Right renal cortex interstitium (tissue), 3 donors: ENCODE results near the gene GCGR. TPM values are rescaled to one million over a fixed set of nuclear protein-coding genes. Genes with fewer than 3 reads are reported as not detected.
A peak's percentile ranks its signal among the peaks of the same experiment; 100 is the strongest.
"Not testable (repeated sequence)": the region's sequence is repeated elsewhere in the genome, so short reads cannot be mapped to it uniquely, and the experiment has no call there.

ENCODE experiments used
- DNase-seq, 3 donors: peaks; one replicate each; pipeline ENCODE4 v3.0.0-alpha.2; 2013; ENCODE audit warnings: low read depth in 3 of 3, low spot score in 2 of 3
- polyA plus RNA-seq, 3 donors: library from polyadenylated mRNA; unstranded; fragments of 120-200 nt; gene quantifications; one replicate each; pipeline ENCODE4 v1.2.1, GENCODE V29; 2013; ENCODE audit not compliant: insufficient read length in 3 of 3

The GCGR gene
- polyA plus RNA-seq, 3 donors = 5.7 to 8.3 (median 7.6) TPM

DNA sequence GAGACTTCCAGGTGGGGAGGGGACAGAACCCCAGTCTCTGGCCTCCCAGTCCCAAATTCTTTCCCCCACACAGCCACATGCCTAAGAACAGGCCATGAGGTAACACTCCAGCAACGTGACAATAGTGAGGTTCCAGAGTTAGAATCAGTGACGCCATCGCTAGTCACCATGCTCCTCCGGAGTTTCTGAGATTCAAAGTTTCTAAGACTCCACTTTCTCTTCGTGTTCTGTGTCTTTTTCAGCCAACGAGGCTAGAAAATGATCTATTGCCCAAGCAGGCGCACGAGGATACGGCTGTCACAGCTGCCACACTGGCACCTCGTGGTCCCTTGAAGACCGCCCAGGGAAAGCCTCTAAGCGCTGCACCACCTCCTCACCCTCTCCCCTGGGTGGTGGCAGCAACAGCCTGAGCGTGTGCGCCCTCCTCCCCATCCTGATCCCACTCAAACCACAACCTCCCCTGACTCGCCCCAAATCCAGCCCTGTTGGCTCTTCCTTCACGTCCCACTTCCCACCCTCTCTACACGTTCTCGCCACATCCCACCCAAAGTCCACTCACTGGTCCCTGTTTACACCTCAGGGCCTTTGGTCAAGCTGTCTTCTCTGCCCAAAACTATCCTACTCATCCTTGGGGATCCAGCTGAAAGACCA is 28.1 kb downstream of the GCGR start:
- DNase-seq = no peak

DNA sequence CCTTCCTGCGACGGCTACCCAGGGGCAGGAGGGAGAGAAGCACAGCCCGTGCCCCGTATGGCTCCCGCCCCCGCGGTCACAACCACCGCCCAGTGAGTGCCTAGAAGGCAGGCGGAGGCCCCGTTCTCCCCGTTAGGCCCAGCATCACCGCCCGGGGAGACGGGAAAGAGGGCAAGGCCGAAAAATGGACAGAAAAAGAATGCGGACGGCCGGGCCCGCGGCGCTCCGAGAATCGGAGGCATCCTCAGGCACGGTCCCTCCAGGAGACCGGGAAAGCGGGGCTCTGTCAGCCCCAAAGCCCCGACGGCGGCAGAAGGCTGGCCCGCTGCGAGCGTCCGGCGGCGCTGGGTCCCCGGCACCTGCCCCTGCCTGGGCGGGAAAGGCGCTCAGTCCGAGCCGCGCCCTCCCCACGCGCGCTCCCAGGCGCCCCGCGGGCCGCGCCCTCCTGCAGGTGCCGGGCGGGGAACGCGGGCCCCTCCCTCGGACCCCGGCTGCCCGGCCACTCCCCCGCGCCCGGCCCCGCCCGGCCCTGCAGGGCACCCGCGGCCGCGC is 28.7 kb downstream of the GCGR start:
- DNase-seq = no peak

DNA sequence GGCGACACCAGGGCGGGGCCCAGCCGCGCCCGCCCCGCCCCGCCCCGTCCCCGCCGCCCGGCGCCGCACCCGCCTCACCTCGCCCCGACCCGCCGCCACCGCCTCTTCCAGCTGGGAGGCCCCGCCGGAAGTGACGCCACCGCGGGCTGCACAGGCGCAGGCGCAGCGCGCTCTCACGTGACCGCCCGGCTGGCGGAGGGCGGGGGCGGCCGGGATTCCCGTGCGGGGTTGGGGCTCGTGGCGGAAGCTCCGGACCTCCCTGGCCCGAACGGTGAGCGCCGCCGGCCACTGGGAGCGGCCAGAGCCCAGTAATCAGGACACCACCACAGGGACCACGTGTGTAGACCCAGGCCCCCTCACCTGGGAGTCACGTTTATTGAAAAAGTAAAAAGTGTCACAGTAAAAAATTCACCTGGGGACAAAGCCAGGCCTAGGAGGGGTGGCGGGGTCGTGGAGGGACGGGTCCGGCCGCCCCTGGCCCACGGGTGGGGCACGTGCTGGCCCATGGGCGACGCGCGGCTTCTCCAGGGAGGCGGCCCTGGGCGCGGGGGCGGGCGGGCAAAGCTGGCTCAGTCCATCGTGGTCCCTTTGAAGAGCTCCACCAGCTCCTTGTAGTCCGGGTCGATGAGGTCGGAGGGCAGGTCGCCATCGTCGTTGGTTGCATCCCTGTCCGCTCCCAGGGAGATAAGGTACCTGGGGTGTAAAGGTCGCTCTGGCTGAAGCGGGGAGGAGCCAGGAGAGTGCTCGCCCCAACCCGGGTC is 29.4 kb downstream of the GCGR start, which contains the start of gene MCRIP1:
TSS of gene MCRIP1 (minus strand) at position 132 of the 761 bp plus-strand sequence. CDS start 8,785 bp downstream, outside the sequence.
- peak; percentile 60 to 86 (median 80) for DNase-seq

DNA sequence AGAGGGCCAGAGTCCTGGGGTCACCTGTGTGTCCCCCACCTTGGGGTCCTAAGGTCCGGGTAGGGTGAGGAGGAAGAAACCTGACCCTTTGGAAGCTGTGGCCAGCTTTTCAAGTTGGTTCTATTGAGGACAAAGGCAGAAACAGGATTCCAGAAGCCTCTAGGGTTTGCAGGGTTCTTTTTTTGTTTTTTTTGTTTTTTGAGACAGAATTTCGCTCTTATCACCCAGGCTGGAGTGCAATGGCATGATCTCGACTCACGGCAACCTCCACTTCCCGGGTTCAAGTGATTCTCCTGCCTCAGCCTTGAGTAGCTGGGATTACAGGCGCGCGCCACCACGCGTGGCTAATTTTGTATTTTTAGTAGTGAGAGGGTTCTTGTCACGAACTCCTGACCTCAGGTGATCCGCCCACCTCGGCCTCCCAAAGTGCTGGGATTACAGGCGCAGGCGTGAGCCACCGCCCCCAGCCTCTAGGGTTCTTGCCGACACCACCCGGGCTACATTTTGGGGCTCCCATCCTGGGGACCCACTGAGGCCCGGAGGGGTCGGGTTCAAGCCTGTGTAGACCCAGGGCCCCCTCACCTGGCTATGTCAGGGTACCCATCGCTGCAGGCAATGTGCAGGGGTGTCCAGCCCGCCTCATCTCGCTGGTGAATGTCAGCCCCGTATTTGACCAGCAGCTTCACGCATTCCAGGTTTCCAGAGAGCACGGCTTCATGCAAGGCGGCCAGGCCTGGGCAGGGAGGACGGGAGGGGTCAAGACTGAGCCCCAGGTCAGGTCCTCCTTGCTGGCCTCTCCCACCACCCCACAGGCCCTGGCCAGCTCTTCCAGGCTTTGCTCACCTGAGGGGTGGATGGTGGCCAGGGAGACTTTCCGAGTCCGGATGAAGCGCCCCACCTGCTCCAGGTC is 30.2 kb downstream of the GCGR start:
- no peak for DNase-seq

DNA sequence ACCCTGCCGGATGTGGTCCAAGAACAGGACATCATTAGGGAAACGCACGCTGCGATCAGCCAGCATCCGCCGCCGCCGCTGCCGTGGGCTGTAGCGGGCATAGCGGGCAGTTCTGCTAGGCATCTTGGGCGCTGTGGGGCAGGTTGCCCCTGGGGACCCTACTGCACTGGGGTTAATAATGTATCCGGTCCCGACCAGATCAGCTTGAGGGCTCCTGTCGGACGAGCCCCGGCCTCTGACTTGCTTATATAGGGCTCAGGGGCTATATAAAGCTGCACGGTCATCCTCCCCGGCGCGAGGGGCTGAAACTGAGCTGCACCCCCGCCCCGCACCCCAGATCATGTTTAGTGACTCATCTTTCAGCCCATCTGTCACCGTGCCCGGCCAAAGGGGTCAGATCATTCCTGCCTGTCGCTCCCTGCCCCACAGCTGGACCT is 30.9 kb downstream of the GCGR start, which contains the start of gene PPP1R27:
TSS of gene PPP1R27 (minus strand) at position 220 of the 437 bp plus-strand sequence. CDS start at position 123, 97 bp downstream.
- DNase-seq = no peak

DNA sequence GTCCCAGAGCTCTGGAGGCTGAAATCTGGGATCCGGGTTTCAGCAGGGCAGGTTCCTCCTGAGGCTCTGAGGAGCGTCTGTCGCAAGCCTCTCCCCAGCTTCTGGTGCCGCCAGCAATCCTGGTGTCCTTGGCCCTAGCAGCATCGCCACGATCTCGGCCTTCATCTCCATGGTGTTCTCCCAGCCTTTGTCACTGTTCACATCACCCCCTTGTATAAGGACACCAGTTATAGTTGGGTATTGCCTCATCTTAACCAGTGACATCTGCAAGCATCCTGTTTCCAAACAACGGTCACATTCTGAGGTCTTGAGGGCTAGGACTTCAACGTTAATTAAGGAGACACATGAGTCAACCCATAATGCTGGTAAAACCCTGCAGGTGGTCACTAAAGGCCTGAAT is 33.7 kb downstream of the GCGR start:
- DNase-seq = no peak

DNA sequence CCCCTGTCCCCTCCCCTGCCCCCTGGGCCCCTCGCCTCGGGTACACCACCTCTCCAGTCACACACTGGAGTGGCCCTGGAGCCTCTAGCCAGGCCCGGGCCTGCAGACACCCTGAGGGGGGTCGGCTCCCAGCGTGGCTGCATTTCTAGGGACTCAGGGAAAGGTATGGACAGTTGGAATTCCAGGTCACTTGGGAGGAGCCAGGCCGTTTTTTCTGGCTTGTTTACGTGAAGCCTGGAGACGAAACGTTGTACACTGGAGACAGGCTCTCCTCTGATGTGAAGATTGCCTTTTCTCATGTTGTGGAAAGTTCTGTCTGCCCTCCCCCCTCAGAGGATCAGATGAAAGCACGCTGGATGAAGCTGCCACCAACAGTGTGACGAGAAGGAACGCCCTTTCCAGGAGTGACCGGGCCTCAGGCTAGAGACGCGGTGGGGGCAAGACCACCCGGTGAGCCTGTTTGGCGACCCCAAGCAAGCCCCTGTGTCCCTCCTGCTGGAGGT is 34.9 kb downstream of the GCGR start:
- no peak for DNase-seq

DNA sequence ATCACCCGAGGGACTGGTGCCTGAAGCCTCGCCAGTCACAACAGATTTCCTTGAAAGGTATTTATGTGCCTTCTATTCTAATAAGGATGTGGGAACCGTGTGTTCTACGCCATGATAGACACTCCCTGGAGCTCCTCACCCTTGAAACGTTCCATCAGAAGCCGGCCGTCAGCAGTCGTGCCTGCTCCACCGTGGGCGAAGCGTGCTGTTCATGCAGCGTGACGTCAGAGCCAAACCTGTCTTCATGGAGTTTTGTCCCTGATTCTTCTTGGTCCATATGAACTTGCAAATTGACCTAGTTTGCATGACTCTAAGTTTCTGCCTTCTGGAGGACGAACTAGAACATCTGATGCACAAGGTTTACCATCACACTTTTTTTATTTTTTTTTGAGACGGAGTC is 35.4 kb downstream of the GCGR start:
- no peak for DNase-seq

DNA sequence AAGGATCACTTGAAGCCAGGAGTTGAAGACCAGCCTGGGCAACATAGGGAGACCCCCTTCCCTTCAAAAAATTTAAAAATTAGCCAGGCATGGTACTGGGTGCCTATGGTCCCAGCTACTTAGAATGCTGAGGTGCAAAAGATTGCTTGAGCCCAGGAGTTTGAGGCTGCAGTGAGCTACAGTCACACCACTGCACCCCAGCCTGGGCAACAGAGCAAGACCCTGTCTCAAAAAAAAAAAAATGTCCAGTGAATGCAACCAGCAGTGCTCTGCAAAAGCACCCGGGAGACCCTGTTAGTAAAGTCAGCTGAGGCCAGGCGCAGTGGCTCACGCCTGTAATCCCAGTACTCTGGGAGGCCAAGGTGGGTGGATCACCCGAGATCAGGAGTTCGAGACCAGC is 36.1 kb downstream of the GCGR start:
- DNase-seq = not testable (repeated sequence)

DNA sequence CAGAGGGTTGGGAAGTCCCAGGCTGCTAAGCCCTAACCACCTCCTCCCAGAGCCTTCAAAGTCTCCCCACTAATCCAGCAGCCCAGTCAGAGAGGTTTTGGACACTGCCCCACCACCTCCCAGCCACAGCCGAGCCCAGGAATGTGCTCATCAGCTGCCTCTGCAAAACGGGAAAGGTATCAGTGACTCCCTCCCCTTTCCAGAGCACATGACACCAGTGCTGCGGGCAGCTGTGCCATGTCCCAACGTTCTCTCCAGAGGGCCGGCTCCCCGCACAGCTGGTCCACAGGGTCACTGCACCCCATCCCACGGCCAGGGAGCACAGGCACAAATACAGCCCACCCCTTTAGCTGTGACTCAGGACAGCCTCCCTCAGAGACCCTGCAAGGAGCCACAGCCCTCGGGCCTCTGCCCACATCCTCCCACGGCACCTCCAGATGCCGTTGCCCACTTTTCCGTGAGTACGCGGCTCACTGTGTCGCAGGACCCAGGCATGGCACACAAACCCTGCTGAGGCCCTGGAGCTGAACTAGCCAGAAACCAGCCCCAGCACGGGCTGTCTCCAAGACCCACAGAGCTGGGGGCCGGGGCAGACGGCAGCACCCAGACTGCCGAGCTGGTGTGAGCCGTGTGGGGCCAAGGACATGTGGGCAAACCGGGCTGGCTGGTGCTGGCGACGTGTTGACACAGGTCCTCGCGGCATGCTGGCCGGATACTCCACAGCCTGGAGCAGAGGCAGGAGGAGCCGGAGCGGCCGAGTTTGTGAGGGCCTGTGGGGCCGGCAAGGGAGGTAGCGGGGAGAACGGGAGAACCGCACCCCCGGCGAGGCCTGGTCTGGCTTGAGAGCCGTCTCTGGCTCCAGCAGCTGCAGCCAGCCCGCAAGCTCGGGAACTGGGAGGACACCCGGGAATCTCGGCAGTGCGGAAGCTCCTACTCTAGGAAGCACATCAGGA is 37.2 kb downstream of the GCGR start:
- DNase-seq = no peak

DNA sequence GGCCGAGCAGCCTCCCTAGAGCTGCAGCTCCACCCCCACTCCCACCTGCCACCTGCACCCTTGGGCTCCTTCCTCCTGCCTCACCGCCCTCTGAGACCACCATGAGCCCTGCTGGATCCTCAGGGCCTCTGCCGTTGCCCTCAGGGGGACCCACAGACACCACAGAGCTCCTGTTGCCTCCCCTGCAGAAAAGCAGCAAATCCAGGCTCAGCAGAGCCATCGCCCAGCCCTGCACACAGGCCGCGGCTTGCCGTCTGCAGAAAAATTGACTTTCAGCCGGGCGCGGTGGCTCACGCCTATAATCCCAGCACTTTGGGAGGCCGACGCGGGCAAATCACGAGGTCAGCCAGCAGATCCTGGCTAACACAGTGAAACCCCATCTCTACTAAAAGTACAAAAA is 37.9 kb downstream of the GCGR start:
- DNase-seq = no peak

DNA sequence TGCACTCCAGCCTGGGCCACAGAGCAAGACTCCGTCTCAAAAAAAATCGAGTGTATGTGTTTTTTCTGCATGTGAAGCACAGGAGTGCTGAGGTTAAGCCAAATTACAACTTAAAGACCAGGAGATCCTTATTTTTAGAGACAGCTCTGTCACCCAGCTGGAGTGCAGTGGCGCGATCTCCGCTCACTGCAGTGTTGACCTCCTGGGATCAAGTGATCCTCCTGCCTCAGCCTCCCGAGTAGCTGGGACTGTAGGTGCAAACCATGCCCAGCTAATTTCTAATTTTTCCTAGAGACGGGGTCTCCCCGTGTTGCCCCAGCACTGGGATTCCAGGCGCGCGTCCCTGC is 38.4 kb downstream of the GCGR start:
- DNase-seq = no peak

DNA sequence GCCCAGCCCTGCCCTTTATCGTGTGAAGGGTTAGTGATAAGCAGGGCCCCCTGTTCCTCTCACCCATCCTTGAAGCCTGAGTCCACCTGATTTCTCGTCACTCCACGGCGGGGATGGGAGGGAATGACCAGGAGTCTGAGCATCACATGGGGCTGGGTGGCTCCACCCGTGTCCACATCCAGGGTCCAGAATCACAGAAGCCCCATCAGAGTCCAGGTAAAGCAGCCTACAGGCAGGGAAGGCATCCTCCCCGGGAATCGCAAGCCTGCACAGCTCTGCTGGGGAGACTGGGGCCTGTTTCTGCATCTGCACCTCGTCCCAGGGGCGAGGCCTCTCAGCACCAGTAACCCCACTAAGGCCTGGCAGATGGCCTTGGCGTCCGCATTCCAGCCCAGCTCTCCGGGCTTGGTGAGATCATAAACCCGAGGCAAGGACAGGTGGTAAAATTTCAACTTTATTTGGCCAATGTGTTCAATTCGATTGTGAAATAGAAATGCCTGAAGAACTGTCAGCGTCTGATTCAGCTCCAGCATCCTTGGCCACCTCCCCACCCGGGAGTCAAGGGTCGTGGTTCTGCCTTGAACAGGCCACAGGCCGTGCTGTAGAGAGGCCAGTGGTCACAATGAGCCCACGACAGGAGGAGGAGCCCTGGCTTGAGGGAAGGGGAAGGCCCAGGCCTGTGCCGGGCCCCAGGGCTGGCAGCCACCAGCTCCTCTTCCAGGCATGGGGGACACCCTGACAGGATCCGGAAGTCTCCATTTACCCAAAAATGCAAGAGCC is 39.0 kb downstream of the GCGR start:
- DNase-seq = no peak

DNA sequence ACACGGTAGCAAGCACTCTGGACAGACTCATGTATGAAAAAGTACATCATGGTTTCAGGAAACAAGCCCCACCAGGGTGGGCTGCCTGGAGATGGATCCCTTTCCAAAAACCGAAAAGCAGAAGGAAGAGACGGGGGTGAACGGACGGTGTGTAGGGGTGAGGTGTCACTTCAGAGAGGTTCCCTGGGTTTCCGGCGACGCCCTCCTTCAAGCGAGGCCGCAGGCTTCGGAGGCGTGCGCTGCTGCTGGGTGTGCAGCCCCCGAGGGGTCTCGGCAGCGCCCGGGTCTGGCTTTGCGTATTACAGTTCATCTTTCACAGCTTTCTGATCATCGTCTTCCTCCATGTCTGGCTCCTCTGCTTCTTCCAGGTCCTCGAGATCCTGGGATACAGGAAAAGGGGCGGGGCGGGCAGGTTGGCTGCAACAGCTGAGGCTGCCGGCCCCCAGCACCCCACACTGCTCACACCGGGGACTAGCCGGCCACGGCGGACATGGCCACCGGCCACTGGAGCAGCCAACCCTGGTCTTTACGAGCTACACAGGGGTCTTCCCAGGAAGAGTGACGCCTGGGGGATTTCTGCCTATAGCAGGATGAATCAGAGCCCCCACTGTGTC is 39.9 kb downstream of the GCGR start:
- no peak for DNase-seq

DNA sequence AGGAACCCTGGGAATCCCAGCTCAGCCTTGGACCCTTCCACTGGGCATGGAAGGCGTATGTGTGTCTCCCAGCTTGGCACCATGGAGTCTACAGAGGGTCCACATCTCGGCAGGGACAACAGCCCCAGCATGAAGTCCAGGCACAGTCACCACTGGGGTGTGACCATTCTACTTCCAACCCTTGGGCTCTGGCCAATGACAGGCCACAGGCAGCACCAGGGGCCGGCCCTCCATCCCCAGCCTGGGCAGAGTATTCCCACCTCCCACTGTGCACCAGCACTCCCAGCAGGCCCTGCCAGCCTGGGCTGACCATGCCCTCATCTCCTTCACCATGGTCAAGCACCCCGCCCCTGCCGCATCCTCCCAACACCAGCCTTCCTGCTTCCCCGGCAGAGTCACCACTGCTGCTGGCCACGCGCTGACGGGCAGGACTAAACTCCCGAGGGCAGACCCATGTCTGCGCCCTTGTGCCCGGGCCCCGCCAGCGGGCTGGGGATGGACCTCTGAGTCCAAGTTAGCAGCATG is 40.4 kb downstream of the GCGR start:
- no peak for DNase-seq

DNA sequence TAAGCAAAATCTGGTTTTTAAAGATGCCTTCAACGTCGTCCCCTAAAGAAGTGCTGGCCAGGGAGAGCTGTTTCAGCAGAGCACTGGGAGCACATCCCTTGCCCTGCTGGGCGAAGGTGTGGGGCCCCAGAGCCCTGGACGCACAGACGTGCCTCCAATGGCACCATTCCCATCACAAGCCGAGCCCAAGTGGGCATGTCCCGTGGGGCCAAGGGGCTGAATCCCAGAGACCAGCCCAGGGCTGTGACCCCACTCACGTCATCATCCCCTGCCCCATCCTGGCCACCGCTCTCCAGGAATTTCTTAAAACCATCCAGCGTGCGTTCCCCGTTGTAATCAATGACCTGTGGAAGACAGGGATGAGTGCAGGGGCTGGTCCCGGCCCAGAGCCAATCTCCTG is 40.9 kb downstream of the GCGR start:
- no peak for DNase-seq

DNA sequence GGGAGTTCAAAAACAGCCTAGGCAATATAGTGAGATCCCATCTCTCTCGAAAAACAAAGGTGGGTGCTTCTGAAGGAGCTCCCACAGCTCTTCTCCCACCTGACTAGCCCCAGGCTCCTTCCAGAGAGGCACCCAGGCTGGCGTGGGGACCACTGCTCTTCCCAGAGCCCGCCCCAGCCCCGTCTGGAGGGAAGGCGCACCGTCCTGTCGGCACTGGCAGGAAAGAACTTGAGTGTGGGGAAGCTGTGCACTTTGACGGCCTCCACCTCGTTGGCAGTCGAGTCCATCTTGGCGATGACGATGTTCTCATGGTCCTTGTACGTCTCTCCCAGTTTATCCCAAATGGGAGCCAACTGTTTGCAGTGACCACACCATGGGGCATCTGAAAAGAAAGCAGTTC is 41.4 kb downstream of the GCGR start:
- no peak for DNase-seq
